ENCODE results near the gene SHISA6. TPM values are rescaled to one million over a fixed set of nuclear protein-coding genes. Genes with fewer than 3 reads are reported as not detected.

SHISA6 gene
- total RNA-seq, 1 donor from 2014 or later = not detected

DNA sequence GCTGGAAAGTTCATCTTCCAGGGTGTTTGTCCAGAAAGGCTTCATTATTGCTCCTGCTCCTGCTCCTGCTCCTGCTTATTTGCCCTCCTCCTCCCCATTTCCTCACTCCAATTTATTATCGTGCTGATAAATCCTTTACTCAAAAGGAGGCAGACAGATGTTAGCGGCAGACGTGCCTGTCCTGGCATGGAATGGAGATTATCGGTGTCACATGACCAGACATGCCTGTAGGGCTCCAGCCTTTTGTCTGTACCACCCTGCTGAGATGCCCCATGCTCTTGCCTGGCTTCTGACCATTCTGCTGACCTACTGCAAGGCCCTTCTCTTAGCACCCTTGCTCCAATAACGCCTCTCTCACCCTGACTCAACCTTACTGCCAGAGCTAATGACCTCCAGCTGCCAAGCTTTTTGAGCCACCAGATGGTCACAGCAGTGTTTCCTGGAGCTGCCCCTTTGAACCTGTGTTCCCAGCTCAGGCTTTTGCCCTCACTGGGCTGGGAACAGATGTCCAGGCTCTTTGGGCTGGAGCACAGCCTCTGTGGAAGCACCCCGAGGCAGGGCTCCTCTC is 370.1 kb downstream of the SHISA6 start:
- Mint-ChIP-seq H3K4me3 (ENCODE audit: unreplicated experiment) (no peak overlapping the region), H3K4me1 (ENCODE audit: unreplicated experiment) (no peaks in the 10 kb centered on the region), H3K27me3 (ENCODE audit: unreplicated experiment) (no peaks in the 10 kb centered on the region), H3K27ac (ENCODE audit: unreplicated experiment) (no peak overlapping the region), H3K9me3 (ENCODE audit: unreplicated experiment) (peaks cover 7% of the 10 kb centered on the region), H3K36me3 (ENCODE audit: unreplicated experiment) (no peaks in the 10 kb centered on the region)
- TF ChIP-seq, protein P1, sequence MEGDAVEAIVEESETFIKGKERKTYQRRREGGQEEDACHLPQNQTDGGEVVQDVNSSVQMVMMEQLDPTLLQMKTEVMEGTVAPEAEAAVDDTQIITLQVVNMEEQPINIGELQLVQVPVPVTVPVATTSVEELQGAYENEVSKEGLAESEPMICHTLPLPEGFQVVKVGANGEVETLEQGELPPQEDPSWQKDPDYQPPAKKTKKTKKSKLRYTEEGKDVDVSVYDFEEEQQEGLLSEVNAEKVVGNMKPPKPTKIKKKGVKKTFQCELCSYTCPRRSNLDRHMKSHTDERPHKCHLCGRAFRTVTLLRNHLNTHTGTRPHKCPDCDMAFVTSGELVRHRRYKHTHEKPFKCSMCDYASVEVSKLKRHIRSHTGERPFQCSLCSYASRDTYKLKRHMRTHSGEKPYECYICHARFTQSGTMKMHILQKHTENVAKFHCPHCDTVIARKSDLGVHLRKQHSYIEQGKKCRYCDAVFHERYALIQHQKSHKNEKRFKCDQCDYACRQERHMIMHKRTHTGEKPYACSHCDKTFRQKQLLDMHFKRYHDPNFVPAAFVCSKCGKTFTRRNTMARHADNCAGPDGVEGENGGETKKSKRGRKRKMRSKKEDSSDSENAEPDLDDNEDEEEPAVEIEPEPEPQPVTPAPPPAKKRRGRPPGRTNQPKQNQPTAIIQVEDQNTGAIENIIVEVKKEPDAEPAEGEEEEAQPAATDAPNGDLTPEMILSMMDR (IDR thresholded peaks at IDR 0.05) = no peak
- DNase-seq (ENCODE audit: extremely low spot score, unreplicated experiment) = no peak

DNA sequence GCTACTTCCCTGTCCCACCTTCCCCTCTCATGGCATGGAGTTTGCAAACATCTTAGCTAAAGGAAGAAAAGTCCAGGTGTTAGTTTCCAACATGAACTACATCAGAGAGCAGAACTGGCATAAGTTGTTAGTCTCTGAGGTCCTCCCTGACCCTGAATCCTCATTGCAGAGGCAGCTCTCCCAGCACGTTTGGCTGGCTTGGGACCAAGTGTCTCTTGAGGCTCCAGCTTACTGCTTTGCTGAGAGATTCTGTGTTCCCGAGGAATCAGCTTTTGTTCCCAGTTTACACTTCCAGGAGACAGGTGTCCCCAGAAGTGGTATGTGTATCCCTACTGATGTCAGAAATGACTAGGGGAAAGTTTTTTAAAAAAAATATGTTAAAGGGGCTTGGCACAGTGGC is 371.9 kb downstream of the SHISA6 start:
- Mint-ChIP-seq H3K4me3 (ENCODE audit: unreplicated experiment) (no peak overlapping the region), H3K27me3 (ENCODE audit: unreplicated experiment) (no peaks in the 10 kb centered on the region), H3K36me3 (ENCODE audit: unreplicated experiment) (no peaks in the 10 kb centered on the region), H3K27ac (ENCODE audit: unreplicated experiment) (no peak overlapping the region), H3K4me1 (ENCODE audit: unreplicated experiment) (no peaks in the 10 kb centered on the region), H3K9me3 (ENCODE audit: unreplicated experiment) (peaks cover 6% of the 10 kb centered on the region)
- DNase-seq (ENCODE audit: extremely low spot score, unreplicated experiment) = no peak
- TF ChIP-seq, protein P1 (IDR thresholded peaks at IDR 0.05) = no peak

Measured in osteocyte (in vitro differentiated cells).